Activated CD4-positive, alpha-beta T cell treated with anti-CD3 and anti-CD28 coated beads for 48 hours (primary cell): ENCODE results near the gene CATSPERB.
"Not testable (repeated sequence)": the region's sequence is repeated elsewhere in the genome, so short reads cannot be mapped to it uniquely, and the experiment has no call there.

Source experiments
- DNase-seq: peaks from one replicate; pipeline ENCODE4 v3.0.0-alpha.2; 2020

CATSPERB gene

GRCh38 chr14:91573894-91574837, 157.7 kb downstream of the CATSPERB start:
- peak; percentile 94 for DNase-seq

DNA sequence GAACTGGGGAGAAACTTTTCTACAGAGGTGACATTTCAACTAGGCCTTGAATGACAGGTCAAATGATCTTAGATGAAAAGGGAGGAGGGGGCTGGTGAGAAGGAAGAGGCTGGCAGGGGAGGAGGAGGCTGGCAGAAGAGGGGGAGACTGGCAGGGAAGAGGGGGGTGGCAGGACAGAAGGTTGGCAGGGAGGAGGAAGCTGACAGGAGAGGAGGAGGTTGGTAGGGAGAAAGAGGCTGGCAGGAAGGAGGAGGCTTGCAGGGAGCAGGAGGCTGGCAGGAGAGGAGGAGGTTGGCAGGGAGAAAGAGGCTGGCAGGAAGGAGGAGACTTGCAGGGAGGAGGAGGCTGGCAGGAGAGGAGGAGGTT, 158.4 kb downstream of the CATSPERB start:
- DNase-seq: no peak

- DNase-seq: no peak
Measured at GRCh38 chr14:91570021-91570420, 161.9 kb downstream of the CATSPERB start.

DNA sequence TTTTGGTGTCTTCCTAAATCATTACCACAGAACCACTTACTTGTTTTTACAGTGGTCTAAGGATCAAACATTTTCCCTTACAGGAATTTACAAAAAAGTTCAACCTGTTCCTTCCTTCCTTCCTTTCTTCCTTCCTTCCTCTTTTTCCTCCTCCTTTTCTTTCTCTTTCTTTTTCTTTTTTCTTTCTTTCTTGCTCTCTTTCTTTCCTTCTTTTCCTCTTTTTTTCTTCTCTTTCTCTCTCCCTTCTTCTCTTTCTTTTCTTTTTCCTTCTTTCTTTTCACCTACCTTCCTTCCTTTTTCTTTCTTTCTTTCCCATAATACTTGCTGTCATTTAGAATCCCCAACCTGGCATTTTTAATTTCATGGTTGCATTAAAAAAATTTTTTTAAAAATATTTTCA, 162.6 kb downstream of the CATSPERB start:
- no peak for DNase-seq

GRCh38 chr14:91568626-91569025, 163.3 kb downstream of the CATSPERB start:
- DNase-seq: no peak

- not testable (repeated sequence) for DNase-seq
Measured at GRCh38 chr14:91567827-91568226, 164.1 kb downstream of the CATSPERB start.

- no peak for DNase-seq
Measured at GRCh38 chr14:91555531-91555930, 176.4 kb downstream of the CATSPERB start.

- no peak for DNase-seq
Measured at GRCh38 chr14:91554535-91555332, 177.2 kb downstream of the CATSPERB start.

DNA sequence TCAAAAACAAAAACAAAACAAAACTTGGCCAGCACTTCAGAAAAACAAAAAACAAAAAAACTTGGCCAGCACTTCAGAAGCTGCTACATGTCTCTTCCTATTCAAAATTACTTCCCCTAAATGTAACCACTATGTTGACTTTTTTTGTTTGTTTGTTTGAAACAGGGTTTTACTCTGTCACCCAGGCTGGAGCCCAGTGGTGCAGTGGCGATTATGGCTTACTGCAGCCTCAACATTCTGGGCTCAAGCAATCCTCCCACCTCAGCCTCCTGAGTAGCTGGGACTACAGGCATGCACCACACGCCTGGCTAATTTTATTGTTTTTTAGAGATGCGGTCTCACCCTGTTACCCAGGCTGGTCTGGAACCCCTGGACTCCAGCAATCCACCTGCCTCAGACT, 183.8 kb downstream of the CATSPERB start:
- no peak for DNase-seq

GRCh38 chr14:91545946-91546716, 185.8 kb downstream of the CATSPERB start:
- DNase-seq: no peak

DNA sequence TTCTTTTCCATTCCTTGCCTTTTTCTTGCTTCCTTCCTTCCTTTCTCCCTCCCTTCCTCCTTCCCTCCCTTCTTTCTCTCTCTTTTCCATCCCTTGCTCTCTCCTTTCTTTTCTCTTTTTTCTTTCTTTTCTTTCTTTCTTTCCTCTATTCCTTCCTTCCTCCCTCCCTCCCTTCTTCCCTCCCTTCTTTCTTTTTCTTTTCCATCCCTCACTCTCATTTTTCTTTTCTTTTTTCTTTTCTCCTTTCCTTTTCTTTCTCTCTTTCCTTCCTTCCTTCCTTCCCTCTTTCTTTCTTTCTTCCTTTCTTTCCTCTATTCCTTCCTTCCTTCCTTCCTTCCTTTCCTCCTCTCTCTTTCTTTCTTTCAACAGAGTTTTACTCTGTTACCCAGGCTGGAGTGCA, 186.7 kb downstream of the CATSPERB start:
- DNase-seq: no peak

DNA sequence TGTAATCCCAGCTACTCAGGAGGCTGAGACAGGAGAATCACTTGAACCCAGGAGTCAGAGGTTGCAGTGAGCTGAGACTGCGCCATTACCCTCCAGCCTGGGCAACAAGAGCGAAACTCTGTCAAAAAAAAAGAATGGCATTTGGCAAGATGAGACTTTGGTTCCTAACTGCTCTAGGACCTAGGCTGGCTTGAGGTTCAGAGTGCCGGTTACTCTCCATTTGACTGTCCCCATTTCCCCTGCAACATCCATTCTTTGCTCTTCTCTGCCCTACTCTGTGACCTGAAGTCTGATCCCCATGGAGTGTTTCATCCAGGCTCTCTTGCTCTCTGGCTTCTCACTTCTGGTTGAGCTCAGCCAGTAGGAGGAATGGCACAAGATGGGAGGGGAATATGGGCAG, 195.6 kb downstream of the CATSPERB start:
- DNase-seq: no peak

- DNase-seq: not testable (repeated sequence)
Measured at GRCh38 chr14:91534059-91534458, 197.8 kb downstream of the CATSPERB start.

- DNase-seq: no peak
Measured at GRCh38 chr14:91533623-91534022, 198.3 kb downstream of the CATSPERB start.
